HG02759 (cell line): ENCODE data around the gene SLC7A7.
"Not testable (repeated sequence)": the region's sequence is repeated elsewhere in the genome, so short reads cannot be mapped to it uniquely, and the experiment has no call there.

ENCODE experiments used
- ATAC-seq: cut with Tn5 transposase; IDR thresholded peaks from one replicate; pipeline ENCODE4 v1.9.1; 2021; ENCODE audit warnings: mild to moderate bottlenecking, moderate library complexity; ENCODE audit not compliant: unreplicated experiment

SLC7A7 gene

GRCh38 chr14:22844221-22845102, 29.2 kb upstream of the SLC7A7 start:
- no peak for ATAC-seq

GRCh38 chr14:22843123-22843925, 28.1 kb upstream of the SLC7A7 start:
- no peak for ATAC-seq

DNA sequence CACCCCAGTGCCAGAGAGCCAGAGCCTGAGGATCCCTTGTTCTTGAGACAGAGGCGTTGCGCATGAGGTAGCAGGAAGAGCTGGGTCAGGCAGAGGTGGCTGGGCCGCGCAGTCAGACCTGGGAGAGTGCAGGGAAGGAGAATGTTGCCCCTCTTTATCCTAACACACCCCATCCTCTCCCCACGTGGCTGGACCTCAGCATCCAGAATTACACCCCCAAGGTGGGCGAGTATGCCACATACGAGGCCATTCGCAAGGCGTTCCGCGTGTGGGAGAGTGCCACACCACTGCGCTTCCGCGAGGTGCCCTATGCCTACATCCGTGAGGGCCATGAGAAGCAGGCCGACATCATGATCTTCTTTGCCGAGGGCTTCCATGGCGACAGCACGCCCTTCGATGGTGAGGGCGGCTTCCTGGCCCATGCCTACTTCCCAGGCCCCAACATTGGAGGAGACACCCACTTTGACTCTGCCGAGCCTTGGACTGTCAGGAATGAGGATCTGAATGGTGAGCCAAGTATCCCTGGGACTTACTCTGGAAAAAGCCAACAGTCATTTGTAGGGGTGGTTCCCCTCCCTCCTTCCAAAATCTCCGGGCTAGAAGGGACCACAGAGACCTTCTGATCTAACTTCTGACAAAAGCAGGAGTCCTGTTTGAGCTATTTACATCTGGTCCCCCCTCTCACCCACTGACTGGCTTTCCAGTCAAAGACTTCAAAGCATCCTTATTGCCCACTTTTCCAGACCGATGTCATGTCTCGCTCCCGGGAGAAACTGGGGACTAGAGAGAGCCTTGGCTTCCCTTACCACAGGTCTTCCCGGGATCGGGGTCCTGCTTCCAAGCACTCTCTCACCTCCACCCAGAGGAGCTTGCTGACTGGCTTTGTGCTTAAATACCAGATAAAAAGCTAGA, 27.2 kb upstream of the SLC7A7 start:
- no peak for ATAC-seq

- no peak for ATAC-seq
Measured at GRCh38 chr14:22841769-22842168, 26.5 kb upstream of the SLC7A7 start.

GRCh38 chr14:22841311-22841710, 26.1 kb upstream of the SLC7A7 start:
- no peak for ATAC-seq

DNA sequence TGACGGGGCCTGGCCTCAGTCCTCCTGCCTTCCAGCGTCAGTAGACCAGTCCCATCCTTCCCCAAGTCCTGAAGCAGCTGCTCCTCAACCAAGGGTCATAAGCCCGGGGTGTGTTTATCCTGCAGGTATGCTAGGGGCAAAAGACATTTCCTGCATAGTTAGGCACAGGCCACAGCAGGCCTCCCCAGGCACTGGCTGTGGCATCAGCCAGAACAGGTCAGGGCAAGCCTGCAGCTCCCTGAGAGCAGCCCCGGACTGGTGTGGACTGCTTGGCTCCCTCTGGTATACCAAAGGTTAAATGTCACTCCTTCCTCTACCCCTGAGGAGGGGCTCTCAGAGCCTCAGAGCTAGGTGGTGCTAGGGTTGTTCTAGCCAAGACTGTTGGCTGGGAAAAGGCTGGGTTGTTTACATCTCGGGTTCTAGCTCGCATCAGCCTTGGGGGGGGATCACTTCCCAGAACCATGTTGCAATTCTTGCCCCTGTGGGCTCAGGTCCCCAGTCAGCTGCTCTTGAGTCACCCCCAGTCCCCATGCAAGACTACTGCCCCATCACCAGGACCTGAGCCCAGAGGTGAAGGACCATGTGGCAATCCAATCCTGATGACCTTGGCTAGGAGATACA, 24.0 kb upstream of the SLC7A7 start:
- ATAC-seq = no peak

- no peak for ATAC-seq
Measured at GRCh38 chr14:22838631-22839041, 23.4 kb upstream of the SLC7A7 start.

DNA sequence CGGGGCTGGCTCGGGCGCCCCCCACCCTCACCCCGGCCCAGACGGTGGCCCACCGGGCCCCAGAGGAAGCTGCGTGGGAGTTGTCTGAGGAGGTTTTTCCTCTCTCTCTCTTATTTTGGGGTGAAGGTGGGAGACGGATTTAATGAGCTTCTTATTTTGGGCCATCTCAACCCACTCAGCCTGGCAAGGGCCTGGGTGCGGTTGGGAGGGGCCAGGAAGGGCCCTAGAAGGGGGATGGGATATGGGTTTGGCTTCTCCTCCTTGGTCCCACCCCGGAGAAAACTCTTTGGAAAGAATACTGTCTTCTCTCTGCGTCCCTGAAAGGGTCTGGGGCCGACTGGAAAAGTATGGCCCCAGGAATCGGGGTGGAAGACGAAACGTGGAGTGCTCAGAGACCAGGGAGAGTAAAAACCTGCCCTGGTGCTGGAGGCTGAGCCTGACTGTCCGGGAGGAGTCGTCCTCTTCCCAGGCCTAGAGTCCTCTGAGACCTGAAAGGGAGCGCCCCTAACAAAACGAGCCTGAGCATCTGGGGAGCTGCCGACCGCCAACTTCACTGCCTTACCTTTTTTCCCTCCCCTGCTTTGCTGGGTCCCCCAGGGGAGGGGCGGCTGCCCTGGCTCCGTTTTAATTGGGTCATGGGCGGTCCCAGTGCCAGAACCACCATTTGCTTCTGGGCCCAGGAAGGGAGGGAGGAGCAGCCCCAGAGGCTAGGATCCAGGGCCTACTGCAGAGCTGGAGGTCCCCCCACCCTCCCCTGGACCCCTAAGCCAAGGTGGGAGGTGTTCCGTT, 22.7 kb upstream of the SLC7A7 start:
- no peak for ATAC-seq

- ATAC-seq = no peak
Measured at GRCh38 chr14:22837114-22837749, 22.0 kb upstream of the SLC7A7 start.

DNA sequence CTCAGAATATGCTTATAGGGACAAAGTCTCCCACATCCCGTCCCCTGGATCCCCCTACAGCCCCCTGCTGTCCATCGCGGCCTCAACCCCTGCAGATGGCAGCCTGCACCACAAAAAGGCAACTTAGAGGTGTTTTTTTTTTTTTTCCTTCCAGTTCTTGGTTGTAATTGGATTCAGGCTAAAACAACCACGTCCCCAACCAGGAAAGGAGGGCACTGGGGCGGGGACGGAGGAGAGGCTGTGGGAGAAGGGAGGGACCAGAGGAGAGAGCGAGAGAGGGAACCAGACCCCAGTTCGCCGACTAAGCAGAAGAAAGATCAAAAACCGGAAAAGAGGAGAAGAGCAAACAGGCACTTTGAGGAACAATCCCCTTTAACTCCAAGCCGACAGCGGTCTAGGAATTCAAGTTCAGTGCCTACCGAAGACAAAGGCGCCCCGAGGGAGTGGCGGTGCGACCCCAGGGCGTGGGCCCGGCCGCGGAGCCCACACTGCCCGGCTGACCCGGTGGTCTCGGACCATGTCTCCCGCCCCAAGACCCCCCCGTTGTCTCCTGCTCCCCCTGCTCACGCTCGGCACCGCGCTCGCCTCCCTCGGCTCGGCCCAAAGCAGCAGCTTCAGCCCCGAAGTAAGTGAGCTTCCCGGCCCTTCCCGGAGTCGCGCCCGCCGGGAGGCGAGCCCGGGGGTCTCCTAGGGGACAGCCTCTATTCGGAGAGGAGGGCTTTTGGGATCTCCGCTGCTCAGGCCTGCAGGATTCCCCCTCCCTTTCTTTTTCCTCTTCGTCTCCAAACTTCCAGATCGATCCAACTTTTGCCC, 21.3 kb upstream of the SLC7A7 start, which contains the start of gene MMP14:
Gene MMP14 (plus strand): TSS at position 285 of the 813 bp plus-strand sequence. CDS start 233 bp downstream, at position 518.
- ATAC-seq = no peak

- no peak for ATAC-seq
Measured at GRCh38 chr14:22835505-22835904, 20.3 kb upstream of the SLC7A7 start.

DNA sequence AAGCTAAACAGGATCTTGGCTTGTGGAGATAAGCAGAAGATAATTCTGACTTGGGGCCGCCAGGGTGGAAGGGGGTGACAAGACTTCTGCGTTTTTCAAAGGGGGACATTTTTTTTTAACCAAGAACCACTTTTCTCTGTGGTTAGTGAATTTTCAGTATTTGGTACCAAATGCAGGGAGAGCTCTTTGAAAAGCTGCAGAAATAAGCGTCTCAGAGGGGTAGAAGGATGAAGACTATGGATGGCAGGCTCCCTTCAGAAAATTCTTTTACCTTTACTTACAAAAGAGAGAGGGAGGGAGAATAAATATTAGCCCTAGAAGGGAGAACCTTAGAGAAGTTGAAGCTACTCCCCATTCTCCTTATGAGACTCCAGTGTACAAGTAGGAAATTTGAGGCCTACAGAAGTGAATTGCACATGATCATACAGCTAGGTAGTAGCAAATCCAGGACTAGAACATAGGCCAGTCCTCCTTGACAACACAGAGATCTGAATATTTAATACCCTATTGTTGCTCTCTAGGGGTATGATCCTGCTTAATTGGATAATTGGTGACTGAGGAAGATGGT, 15.3 kb upstream of the SLC7A7 start:
- ATAC-seq = no peak

- ATAC-seq = peak; percentile 94
Measured at GRCh38 chr14:22829661-22830442, 14.6 kb upstream of the SLC7A7 start, which contains the start of gene MRPL52. Gene MRPL52, plus strand, starts transcription at chr14:22829887. Its CDS starts 26 bp downstream, at chr14:22829913.

DNA sequence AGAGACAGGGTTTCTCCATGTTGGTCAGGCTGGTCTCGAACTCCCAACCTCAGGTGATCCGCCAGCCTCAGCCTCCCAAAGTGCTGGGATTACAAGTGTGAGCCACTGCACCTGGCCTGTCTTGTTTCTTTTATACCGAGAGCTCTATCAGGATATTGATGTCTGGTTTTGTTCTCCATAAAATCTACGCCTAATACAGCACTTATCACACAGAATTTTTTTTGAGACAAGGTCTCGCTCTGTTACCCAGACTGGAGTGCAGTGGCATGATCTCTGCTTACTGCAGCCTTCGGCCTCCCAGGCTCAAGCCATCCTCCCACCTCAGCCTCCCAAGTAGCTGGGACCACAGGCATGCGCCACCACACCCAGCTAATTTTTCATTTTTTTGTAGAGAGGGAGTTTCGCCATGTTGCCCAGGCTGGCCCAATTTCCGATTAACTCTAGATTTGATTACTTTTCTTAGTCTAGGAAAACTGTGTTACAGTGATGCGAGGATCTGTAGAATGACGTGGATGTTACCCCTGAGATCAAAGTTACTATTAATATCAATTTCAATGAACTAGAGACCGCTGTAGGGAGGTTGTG, 13.9 kb upstream of the SLC7A7 start:
- not testable (repeated sequence) for ATAC-seq

- ATAC-seq = no peak
Measured at GRCh38 chr14:22824711-22825359, 9.6 kb upstream of the SLC7A7 start.

DNA sequence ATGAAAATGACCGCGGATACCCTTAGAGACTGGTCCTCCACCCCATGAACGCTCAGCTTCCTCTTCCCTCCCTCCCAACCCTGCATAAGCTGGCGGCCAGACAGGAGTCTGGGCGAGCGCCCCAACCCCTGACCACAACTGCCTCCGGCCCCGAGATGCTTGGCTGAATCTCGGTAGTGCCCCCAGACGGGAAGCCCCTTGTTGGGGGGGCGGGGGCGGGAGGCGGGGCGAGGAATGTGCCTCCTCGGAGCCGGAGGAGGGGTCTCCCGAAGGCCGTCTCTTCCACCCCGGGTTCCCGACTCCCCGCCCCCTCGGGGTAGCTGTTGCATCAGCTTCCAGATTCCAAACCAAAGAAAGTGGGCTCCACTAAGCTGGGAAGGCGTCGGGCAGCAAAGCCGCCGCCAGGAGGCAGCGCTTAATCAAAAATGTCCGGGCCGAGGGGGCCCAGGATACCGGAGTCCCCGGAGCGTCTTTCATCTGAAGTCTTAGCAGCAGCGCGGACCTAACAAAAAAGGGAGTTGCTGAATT, 7.4 kb upstream of the SLC7A7 start:
- peak; percentile 63 for ATAC-seq
